ENCODE measurements around the gene CNPY2.
"Not testable (repeated sequence)": the region's sequence is repeated elsewhere in the genome, so short reads cannot be mapped to it uniquely, and the experiment has no call there.

Gene CNPY2

GRCh38 chr12:56280849-56281248, 34.9 kb downstream of the CNPY2 start:
- Histone ChIP-seq H3K4me3 (ENCODE audit: low read depth in 1 of 2, low read length in 2 of 2) (no peak overlapping the region), H3K4me2 (ENCODE audit: insufficient read depth, low read length) (no peak overlapping the region), H3K79me2 (ENCODE audit: insufficient read depth, low read length) (peaks cover 6% of the 10 kb centered on the region), H3K36me3 (ENCODE audit: insufficient read depth, low read length) (peaks cover 82% of the 10 kb centered on the region), H4K20me1 (ENCODE audit: insufficient read depth, low read length) (no peaks in the 10 kb centered on the region), H3K4me1 (ENCODE audit: insufficient read depth, low read length) (no peaks in the 10 kb centered on the region), H2AFZ (ENCODE audit: low read depth, low read length) (no peak overlapping the region), H3K9ac (ENCODE audit: low read depth, low read length) (no peak overlapping the region), H3K27ac (ENCODE audit: low read length) (no peak overlapping the region), H3K9me3 (ENCODE audit: insufficient read depth, low read length, severe bottlenecking) (no peaks in the 10 kb centered on the region), H3K27me3 (ENCODE audit: insufficient read depth, low read length, poor library complexity) (no peaks in the 10 kb centered on the region)
- no peak for ATAC-seq (ENCODE audit: insufficient read depth, low read depth)
- TF ChIP-seq EZH2 (IDR thresholded peaks at IDR 0.05; ENCODE audit: borderline replicate concordance, low read depth, low read length, severe bottlenecking) (no peak), CTCF (IDR thresholded peaks at IDR 0.05; ENCODE audit: borderline replicate concordance, extremely low read depth, low read length, poor library complexity, severe bottlenecking) (no peak)
- DNase-seq: no peak

- no peaks in the 10 kb centered on the region for H4K20me1 ChIP-seq (ENCODE audit: insufficient read depth, low read length)
- no peak overlapping the region for H3K9ac ChIP-seq (ENCODE audit: low read depth, low read length)
- no peak for ATAC-seq (ENCODE audit: insufficient read depth, low read depth)
- no peak overlapping the region for H2AFZ ChIP-seq (ENCODE audit: low read depth, low read length)
- H3K4me1 ChIP-seq (ENCODE audit: insufficient read depth, low read length): no peaks in the 10 kb centered on the region
- no peaks in the 10 kb centered on the region for H3K27me3 ChIP-seq (ENCODE audit: insufficient read depth, low read length, poor library complexity)
- no peaks in the 10 kb centered on the region for H3K79me2 ChIP-seq (ENCODE audit: insufficient read depth, low read length)
- no peak for DNase-seq
- H3K36me3 ChIP-seq (ENCODE audit: insufficient read depth, low read length): peaks cover 93% of the 10 kb centered on the region
- no peak overlapping the region for H3K27ac ChIP-seq (ENCODE audit: low read length)
- no peak overlapping the region for H3K4me2 ChIP-seq (ENCODE audit: insufficient read depth, low read length)
- no peak overlapping the region for H3K4me3 ChIP-seq (ENCODE audit: low read depth in 1 of 2, low read length in 2 of 2)
- H3K9me3 ChIP-seq (ENCODE audit: insufficient read depth, low read length, severe bottlenecking): no peaks in the 10 kb centered on the region
- TF ChIP-seq EZH2 (IDR thresholded peaks at IDR 0.05; ENCODE audit: borderline replicate concordance, low read depth, low read length, severe bottlenecking): no peak
- no peak for TF ChIP-seq CTCF (IDR thresholded peaks at IDR 0.05; ENCODE audit: borderline replicate concordance, extremely low read depth, low read length, poor library complexity, severe bottlenecking)
These were observed 36.9 kb downstream of the CNPY2 start for GRCh38 chr12:56278905-56279304.

- Histone ChIP-seq H3K9ac (ENCODE audit: low read depth, low read length) (no peak overlapping the region), H3K36me3 (ENCODE audit: insufficient read depth, low read length) (peaks cover 86% of the 10 kb centered on the region), H2AFZ (ENCODE audit: low read depth, low read length) (no peak overlapping the region), H4K20me1 (ENCODE audit: insufficient read depth, low read length) (no peaks in the 10 kb centered on the region), H3K4me3 (ENCODE audit: low read depth in 1 of 2, low read length in 2 of 2) (no peak overlapping the region), H3K4me2 (ENCODE audit: insufficient read depth, low read length) (no peak overlapping the region), H3K4me1 (ENCODE audit: insufficient read depth, low read length) (no peaks in the 10 kb centered on the region), H3K9me3 (ENCODE audit: insufficient read depth, low read length, severe bottlenecking) (no peaks in the 10 kb centered on the region), H3K27ac (ENCODE audit: low read length) (no peak overlapping the region), H3K79me2 (ENCODE audit: insufficient read depth, low read length) (no peaks in the 10 kb centered on the region), H3K27me3 (ENCODE audit: insufficient read depth, low read length, poor library complexity) (no peaks in the 10 kb centered on the region)
- ATAC-seq (ENCODE audit: insufficient read depth, low read depth) (no peak), DNase-seq (no peak)
- TF ChIP-seq CTCF (IDR thresholded peaks at IDR 0.05; ENCODE audit: borderline replicate concordance, extremely low read depth, low read length, poor library complexity, severe bottlenecking) (no peak), EZH2 (IDR thresholded peaks at IDR 0.05; ENCODE audit: borderline replicate concordance, low read depth, low read length, severe bottlenecking) (no peak)
These were observed 41.5 kb downstream of the CNPY2 start for GRCh38 chr12:56274299-56274698.

- not testable (repeated sequence) for H3K9me3 ChIP-seq (ENCODE audit: insufficient read depth, low read length, severe bottlenecking); H3K4me1 ChIP-seq (ENCODE audit: insufficient read depth, low read length); H4K20me1 ChIP-seq (ENCODE audit: insufficient read depth, low read length); H2AFZ ChIP-seq (ENCODE audit: low read depth, low read length); H3K27me3 ChIP-seq (ENCODE audit: insufficient read depth, low read length, poor library complexity); DNase-seq; H3K4me3 ChIP-seq (ENCODE audit: low read depth in 1 of 2, low read length in 2 of 2); H3K27ac ChIP-seq (ENCODE audit: low read length); H3K9ac ChIP-seq (ENCODE audit: low read depth, low read length); ATAC-seq (ENCODE audit: insufficient read depth, low read depth); H3K79me2 ChIP-seq (ENCODE audit: insufficient read depth, low read length); H3K4me2 ChIP-seq (ENCODE audit: insufficient read depth, low read length)
- peaks cover 74% of the 10 kb centered on the region for H3K36me3 ChIP-seq (ENCODE audit: insufficient read depth, low read length)
These were observed 43.3 kb downstream of the CNPY2 start for GRCh38 chr12:56272468-56272867.

Data from DND-41 (cell line).